Chondrocyte (in vitro differentiated cells): Measurements from ENCODE around the gene ZNF10. TPM values are rescaled to one million over a fixed set of nuclear protein-coding genes. Genes with fewer than 3 reads are reported as not detected.

ENCODE experiments used
- DNase-seq: peaks from one replicate; pipeline ENCODE4 v3.0.0; 2021; ENCODE audit warnings: mixed read lengths, low spot score
- H3K27ac Mint-ChIP-seq: one replicate; pipeline ENCODE4 v1.8.0; 2021; ENCODE audit warnings: mild to moderate bottlenecking, moderate library complexity, mixed read lengths; ENCODE audit not compliant: unreplicated experiment
- H3K27me3 Mint-ChIP-seq: 2 replicates; pipeline ENCODE4 v1.8.0; 2021; ENCODE audit warnings: low read depth, mixed read lengths
- H3K36me3 Mint-ChIP-seq: 2 replicates; pipeline ENCODE4 v1.8.0; 2021; ENCODE audit warnings: low read depth, mixed read lengths
- H3K4me1 Mint-ChIP-seq: 2 replicates; pipeline ENCODE4 v1.8.0; 2021; ENCODE audit warnings: low read depth, mild to moderate bottlenecking, mixed read lengths
- H3K4me3 Mint-ChIP-seq: one replicate; pipeline ENCODE4 v1.8.0; 2021; ENCODE audit warnings: mild to moderate bottlenecking, moderate library complexity, mixed read lengths; ENCODE audit not compliant: unreplicated experiment
- H3K9me3 Mint-ChIP-seq: 2 replicates; pipeline ENCODE4 v1.8.0; 2021; ENCODE audit warnings: low read depth, mixed read lengths
- CTCF ChIP-seq: fragments of 200-600 bp; sonication (generic); IDR thresholded peaks from 2 replicates; pipeline ENCODE4 v1.5.0; 2021; ENCODE audit warnings: antibody characterized with exemption, mild to moderate bottlenecking, moderate library complexity
- total RNA-seq: library from RNA; stranded (reverse); gene quantifications from 3 replicates; pipeline ENCODE4 v1.2.1, GENCODE V29; 2021

ZNF10 gene
- total RNA-seq, 1 donor from 2014 or later, result 9.2 TPM

- no peak for TF ChIP-seq CTCF
- Mint-ChIP-seq H3K36me3 (peaks cover 9% of the 10 kb centered on the region), H3K4me1 (no peaks in the 10 kb centered on the region), H3K9me3 (peaks cover 59% of the 10 kb centered on the region), H3K27ac (no peak overlapping the region), H3K4me3 (no peak overlapping the region), H3K27me3 (no peaks in the 10 kb centered on the region)
- no peak for DNase-seq
These were observed 42.1 kb downstream of the ZNF10 start for GRCh38 chr12:133172491-133172890.

GRCh38 chr12:133174901-133175300 is 44.5 kb downstream of the ZNF10 start:
- DNase-seq, result no peak
- H3K9me3 Mint-ChIP-seq, result peaks cover 54% of the 10 kb centered on the region
- no peak overlapping the region for H3K4me3 Mint-ChIP-seq
- H3K4me1 Mint-ChIP-seq, result no peaks in the 10 kb centered on the region
- no peaks in the 10 kb centered on the region for H3K27me3 Mint-ChIP-seq
- no peak overlapping the region for H3K27ac Mint-ChIP-seq
- H3K36me3 Mint-ChIP-seq, result peaks cover 10% of the 10 kb centered on the region
- no peak for TF ChIP-seq CTCF

GRCh38 chr12:133180669-133181068 is 50.2 kb downstream of the ZNF10 start:
- H3K36me3 Mint-ChIP-seq, result peaks cover 37% of the 10 kb centered on the region
- DNase-seq, result no peak
- H3K4me1 Mint-ChIP-seq, result peaks cover 13% of the 10 kb centered on the region
- H3K9me3 Mint-ChIP-seq, result peaks cover 57% of the 10 kb centered on the region
- no peak overlapping the region for H3K4me3 Mint-ChIP-seq
- no peak overlapping the region for H3K27ac Mint-ChIP-seq
- no peaks in the 10 kb centered on the region for H3K27me3 Mint-ChIP-seq
- no peak for TF ChIP-seq CTCF

- Mint-ChIP-seq H3K36me3 (peaks cover 43% of the 10 kb centered on the region), H3K4me3 (peak within 1 kb of the TSS; percentile 88), H3K27me3 (no peaks in the 10 kb centered on the region), H3K27ac (peak within 1 kb of the TSS; percentile 85), H3K9me3 (peaks cover 55% of the 10 kb centered on the region), H3K4me1 (peaks cover 13% of the 10 kb centered on the region)
- DNase-seq, result peak; percentile 94
- peak; percentile 94 for TF ChIP-seq CTCF
These were observed 51.0 kb downstream of the ZNF10 start, which contains the start of gene ZNF268 for GRCh38 chr12:133181238-133181959. Gene ZNF268, plus strand, starts transcription at chr12:133181495. Its CDS starts 503 bp downstream, at chr12:133181998.

GRCh38 chr12:133190176-133190575 is 59.7 kb downstream of the ZNF10 start:
- DNase-seq, result no peak
- peaks cover 82% of the 10 kb centered on the region for H3K9me3 Mint-ChIP-seq
- peaks cover 96% of the 10 kb centered on the region for H3K36me3 Mint-ChIP-seq
- H3K4me1 Mint-ChIP-seq, result no peaks in the 10 kb centered on the region
- H3K27ac Mint-ChIP-seq, result no peak overlapping the region
- H3K4me3 Mint-ChIP-seq, result no peak overlapping the region
- no peaks in the 10 kb centered on the region for H3K27me3 Mint-ChIP-seq
- TF ChIP-seq CTCF, result no peak
